ENCODE data around the gene SKI.

The SKI gene

DNA sequence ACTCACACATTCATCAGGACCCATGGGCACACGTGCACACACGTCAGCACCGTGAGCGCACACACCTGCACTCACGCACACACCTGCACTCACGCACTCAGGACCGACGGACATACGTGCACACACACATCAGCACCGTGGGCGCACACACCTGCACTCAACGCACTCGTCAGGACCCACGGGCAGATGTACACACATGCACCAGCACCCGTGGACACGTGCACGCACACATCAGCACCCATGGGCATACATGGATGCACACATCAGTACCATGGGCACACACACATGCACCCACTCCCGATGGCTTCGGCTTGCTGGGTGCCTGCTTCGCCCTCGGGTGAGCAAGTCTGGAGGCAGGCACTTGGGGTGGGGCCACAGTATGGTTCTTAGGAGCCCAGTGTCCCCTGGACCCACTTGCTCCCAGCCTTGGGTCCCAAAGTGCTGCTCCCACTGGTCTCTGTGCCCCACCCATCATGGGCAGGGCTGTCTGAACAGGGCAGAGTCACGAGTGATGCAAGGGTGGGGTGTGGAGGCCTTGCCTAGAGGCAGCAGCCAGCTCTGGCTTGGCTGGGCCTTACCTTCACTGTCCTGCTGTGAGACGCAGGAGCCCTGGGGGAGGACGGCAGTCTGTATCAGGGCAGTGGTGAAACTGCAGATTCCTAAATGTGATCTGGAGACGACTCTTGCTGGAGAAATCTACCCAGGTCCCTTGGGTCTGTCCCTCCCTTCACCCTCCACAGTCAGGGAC is 49.8 kb downstream of the SKI start:
- no peak for DNase-seq (ENCODE audit: low spot score)

DNA sequence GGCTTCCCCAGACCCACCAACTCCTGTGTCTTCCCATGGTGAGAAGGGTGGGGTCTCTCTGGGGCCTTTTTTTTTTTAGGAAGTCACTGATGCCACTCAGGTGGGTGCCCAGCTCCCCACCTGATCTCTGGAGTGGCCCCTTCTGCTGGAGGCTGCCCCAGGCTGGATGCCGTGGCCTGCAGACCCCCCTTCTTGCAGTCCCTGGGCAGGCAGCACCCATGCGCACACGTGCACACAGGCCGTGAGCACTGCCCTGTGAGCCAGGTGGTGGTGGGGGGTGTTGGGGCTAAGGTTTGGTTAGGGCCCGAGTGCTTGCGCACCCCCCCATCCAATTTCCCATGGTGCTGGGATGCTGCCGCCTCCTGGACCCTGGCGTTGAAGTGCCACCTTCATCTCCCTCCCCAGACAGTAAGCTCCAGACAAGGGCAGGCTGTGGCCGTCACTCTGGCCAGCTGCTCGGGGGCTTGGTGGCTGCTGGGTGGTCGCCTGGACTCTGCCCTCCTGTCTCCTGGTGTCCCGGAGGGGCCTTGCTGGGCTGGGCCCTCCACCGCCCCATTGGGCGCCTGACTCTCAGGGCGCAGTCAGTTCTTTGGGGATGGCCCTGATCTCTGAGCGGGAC is 50.6 kb downstream of the SKI start:
- no peak for DNase-seq (ENCODE audit: low spot score)

DNA sequence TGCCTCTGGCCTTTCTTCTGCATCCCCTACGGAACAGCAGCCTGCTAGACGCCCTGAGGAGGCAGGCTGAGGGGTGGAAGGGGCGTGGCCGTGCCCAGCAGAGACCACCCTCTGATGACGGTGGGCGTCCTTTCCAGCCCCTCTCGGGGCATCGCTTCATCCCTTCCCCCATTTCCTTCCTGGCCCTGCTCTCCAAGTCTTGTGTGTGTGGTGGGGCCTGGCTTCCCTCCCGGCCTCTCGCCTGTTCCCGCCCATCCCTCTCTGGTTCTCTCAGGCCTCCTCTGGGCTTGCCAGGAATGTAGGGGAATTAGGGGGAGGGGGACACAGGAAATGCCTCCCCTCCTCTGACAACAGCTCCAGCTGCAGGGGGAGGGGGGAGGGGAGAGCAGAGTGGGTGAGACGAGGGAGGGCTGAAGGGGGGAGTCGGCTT is 51.1 kb downstream of the SKI start:
- peak; percentile 89 for DNase-seq (ENCODE audit: low spot score)

DNA sequence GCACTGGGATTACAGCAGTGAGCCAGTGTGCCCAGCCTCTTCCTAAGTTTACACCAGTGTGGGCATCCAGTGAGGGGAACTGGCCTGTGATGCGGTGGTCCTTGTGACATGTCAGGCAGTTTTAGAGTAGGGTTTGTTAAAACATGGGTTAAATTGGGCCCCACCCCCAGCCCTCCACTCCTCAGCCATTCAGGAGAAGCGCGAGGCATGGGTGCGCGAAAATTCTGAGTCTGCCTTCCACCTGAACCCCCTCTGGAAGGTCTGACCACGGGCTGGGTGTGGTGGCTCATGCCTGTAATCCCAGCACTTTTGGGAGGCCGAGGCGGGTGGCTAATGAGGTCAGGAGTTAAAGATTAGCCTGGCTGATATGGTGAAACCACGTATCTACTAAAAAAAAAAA is 51.7 kb downstream of the SKI start:
- no peak for DNase-seq (ENCODE audit: low spot score)

DNA sequence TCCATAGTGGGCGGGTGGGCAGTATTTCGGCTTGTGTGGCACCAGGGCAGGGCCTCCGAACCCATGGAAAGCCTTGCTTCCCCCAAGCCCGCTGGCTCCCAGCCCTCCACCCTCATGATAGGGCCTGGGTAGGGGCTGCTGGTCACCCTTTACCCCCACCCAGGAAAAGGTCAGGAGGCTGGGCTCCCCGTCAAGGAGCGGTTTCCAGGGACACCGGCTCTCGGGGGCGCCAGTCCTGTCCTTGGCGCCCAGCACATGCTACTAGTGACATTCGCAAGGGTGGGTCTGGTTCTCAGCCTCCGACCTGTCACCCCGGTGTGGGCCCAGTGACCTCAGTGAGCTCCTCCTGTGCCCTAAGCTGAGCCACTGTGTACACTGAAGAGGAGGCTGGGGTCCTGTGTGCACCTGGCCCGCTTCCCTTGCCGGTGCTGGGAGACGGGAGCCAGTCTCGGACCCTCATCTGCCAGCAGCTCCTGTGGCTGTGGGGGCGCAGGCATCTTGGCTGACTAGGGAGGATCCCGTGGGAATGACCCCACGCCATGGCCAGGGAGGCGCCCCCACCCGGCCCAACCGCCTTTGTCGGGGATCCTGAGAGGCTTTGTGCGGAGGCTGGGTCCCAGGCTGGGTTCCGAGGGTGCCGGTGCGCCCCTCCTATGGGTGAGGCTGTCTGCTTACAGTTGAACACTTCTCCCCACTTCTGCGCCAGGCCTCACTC is 54.6 kb downstream of the SKI start:
- DNase-seq (ENCODE audit: low spot score), result no peak

DNA sequence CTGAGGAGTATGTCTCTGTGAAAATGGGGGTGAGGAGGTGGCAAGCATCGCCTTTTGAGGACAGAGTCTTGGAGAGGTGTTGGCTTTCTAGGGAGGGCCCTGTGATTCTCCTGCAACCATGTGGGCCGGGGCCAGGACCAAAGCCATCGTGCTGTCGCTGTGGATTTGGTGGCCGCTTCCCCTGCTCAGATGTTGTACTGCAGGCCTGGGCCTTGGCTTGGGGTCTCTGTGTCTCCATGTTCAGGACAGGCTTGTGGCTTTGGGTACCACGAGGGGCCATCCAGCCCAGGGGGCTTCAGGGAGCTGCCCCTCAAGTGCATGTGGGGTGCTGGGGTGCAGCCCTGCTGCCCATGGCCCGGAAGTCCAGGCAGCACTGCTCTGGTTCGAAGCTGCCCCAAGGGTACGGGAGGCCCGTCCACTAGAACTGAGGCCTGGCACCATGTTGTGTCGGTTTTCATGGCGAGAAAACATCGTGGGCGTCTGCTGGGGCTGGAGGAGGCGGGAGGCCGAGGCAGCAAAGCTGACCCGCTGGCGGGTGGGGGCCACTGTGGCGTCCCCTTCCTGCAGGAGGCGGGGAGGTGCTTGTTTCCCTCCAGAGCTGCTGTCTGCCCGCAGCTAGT is 55.4 kb downstream of the SKI start:
- no peak for DNase-seq (ENCODE audit: low spot score)

DNA sequence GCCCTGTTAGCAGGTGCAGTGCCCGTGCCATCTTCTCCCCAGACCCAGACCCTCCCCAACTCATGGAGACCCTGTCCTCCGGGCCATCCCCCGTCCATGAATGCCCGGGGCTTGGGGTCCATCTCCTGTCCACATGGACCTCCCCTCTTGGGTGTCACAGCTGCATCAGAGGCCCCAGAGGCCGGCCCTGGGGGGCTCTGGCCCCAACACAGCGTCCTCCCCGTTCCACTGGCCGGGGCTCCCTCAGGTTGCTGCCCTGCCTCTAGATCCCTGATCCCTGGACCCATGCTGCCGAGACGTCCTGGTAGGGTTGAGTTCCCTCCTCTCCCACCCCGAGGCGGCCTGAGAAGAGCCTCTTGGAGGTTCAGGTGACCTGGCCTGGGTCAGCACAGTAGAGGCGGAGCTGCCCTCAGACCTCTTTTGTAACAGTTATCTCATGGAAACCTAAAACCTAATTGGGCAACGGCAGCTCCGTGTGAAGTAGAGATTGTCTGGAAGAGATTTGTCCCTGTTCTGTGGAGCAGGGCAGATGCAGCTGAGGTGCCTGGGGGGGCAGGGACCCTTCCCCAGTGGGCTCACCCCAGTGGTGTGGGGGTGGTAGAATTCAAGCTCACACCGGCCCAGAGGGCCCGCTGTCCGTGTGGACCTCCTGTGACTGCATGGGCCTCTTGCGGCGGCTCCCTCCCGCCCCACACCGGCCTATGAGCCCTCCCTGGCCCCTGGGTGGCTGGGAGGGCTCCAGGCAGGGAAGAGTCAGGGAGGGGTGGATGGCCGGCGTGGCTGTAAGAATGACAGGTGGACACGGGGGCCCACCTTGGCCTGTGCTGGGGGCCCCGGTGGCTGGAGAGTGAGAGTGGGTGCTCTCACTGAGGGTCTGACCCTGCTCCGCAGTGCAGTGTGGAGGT is 56.1 kb downstream of the SKI start:
- no peak for DNase-seq (ENCODE audit: low spot score)

DNA sequence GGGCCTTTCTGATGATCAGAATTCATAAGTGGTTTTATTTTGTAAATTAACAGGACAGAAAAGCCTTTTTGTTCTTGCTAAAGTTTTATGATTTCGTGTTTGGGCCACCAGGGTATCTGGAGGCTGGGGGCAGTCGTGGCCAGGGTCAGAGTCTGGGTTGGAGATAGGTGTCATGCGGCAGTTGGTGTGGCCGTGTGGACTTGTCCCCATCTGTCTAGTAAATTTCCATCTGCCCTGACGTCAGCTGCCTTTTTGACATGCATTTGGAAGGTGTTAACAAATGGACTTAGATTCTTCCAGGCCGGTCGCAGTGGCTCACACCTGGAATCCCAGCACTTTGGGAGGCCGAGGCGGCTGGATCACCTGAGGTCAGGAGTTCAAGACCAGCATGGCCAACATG is 56.8 kb downstream of the SKI start:
- no peak for DNase-seq (ENCODE audit: low spot score)

DNA sequence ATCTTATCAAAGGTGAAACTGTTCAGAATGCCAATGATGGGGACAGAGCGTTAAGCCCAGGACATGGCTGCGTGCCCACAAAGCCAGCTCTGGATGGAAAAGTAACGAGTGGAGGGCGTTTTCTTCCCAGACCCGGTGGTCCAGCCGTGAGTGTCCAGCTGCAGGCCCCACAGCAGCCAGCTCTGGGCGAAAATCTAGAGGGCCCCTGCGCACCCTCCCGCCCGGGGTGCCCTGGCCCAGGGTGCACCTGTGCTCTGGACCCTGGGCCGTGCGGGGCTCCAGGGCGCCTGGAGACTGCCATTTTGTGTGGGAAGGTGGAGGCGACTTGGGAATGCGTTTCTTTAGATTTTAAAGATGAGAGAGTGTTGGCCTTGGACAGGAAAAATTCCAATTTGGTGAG is 58.8 kb downstream of the SKI start:
- no peak for DNase-seq (ENCODE audit: low spot score)

DNA sequence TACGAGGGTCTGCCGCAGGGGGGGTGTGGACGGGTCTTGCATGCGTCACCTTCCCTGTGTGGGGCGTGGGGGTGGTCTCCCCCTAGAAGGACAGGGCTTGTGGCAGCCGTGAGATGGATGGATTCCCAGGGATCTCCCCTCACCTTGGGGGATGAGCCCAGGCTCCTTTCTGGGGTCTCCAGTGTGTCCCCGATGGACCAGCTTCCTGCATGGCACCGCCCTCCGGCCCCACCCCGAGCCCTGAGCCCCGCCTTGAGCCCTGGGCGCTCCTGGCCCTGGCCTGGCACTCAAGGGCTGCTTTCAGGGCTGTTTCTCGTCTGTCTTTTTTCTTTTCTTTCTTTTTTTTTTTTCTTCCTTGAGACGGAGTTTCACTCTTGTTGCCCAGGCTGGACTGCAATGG is 59.5 kb downstream of the SKI start:
- DNase-seq (ENCODE audit: low spot score), result no peak

DNA sequence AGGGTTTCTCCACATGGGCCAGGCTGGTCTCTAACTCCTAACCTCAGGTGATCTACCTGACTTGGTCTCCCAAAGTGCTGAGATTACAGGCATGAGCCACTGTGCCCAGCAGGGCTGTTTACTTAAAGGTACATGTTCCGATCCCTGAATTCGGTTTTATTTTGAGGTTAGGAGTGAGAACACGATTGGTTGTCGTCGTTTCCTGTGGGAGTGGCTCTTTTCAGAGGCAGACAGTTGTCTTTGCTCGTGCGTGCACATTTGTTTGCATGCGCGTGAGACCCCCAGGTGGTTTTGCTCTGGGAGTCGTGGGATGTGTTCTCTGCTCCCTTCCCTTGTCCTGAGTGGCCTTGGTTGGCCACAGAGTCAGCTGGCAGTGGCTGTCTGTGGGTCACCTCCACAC is 60.2 kb downstream of the SKI start:
- no peak for DNase-seq (ENCODE audit: low spot score)

DNA sequence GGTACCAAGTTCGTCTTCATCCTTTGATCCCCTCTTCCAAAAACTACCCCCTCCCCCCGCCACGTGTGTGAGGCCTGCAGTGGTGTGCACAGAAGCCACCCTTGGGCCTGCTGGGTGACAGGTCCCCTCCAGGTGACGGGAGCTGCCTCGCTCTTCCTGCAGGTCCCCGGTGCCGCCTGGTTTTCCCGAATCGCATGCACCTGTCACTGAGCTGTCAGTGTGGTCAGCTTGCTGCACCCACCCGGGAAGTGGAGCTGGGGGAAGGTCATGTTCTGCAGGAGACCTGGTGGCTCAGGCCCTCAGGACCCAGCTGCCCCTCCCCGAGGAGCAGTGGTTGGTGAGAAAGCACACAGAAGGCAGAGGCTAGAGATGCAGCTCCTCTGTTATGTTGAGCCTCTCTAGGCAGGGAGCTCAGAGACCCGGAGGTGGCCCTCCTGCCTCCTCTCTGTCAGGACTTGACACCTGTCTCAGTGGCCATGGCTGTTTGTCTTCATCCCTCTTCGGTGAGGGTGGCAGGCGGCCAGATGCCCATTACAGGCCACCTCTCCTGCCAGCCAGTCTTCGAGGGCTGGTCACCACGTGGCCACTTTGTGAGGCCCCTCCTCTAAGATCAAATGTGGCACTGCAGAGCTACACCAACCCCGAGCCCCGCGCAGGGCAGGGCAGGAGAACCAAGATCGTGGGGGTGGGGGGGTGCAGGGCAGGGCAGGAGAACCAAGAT is 60.9 kb downstream of the SKI start:
- no peak for DNase-seq (ENCODE audit: low spot score)

DNA sequence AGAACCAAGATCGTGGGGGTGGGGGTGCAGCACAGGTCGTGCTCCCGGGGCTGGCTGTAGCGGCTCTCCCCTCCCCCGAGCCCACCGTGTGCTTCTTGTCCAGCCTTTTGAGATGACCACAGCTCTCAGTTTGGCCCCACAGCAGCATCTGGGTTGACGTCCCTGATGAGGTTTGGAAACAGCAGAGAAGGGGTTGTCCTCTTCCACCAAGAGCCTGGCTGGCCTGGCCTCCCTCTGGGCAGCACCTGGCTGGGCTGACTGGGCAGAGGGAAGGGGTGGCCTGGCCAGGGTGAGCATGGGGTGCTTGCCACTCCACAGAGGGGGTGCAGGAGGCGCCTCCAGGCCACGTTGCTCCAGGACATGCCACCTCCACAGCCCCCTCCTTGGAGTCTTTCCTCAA is 61.5 kb downstream of the SKI start:
- no peak for DNase-seq (ENCODE audit: low spot score)

DNA sequence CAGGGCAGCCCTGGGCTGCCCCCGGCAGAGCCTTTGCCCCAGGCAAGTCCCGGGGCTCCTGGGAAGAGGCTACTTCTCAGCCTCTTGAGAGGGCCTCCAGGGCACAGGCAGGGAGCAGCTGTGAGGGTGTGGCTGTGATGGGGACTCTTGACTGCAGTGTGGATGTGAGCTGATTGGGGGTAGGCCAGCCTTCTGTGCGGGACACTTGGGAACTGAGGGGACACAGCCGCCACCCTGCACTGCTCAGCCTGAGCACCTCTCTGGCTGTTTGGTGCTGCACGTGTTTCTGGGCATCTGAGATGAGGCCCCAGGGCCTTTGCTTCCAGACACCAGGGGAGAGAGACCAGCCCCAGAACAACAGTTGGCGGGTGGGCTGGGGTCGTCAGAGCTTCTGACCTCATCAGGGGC is 62.1 kb downstream of the SKI start:
- DNase-seq (ENCODE audit: low spot score), result no peak

DNA sequence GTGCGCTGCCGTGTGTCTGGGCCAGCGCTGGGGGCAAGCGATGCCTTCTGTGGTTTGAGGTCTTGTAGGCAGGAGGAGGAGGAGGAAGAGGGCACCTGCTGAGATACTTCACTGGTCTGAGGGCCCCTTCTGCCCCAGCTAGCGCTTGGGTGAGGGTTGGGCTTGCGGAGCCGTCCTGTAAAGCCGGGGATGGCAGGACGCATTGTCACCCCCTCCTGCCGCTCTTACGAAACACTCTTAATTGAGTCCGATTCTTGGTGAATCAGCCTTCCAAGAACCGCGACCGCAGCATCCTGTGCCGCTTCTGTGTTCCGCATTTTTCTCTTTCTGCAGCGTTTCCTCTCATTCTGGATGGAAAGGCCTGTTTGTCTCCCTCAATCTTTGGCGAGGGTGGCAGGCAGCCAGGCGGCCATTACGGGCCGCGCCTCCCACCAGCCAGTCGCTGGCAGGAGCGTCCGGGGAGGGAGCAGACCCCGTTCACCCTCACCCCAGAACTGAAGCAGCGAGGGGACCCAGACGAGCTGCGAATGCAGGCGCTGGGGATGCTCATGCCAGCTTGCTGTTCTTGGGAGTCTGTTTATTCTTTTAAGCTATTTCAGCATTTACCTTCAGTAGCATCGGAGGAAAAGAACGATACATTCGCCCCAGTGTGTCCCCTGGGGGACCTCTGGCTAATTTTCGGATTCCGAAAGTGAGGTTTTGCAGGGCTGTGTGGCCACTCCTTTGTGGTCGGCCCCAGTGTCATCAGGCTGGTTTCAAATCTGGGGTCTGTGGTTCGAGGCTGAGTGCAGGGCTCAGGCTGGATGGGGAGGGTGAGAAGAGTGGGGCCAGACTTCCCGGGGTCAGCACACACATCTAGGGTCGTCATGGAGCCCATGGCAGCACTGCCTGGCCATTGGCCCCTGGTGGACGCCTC is 62.7 kb downstream of the SKI start:
- peak; percentile 95 for DNase-seq (ENCODE audit: low spot score)

DNA sequence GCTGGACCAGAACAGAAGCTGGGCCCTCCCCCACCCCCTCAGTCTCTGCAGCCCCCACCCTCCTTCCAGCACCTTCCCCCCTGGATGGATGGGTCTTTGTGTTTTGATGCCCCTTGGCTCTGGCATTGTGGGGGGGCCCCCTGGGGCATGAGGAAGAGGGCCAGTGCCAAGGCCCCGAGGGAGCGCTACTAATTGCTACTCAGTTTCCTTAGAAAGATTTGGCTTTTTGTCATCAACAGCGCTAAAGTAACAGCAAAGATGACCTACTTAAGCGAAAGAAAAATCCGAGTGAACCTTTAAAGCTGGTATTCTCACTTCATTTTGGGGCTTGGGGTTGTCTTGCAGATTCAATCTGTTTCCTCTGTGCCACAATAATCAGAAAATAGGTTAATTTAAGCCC is 63.5 kb downstream of the SKI start:
- no peak for DNase-seq (ENCODE audit: low spot score)

DNA sequence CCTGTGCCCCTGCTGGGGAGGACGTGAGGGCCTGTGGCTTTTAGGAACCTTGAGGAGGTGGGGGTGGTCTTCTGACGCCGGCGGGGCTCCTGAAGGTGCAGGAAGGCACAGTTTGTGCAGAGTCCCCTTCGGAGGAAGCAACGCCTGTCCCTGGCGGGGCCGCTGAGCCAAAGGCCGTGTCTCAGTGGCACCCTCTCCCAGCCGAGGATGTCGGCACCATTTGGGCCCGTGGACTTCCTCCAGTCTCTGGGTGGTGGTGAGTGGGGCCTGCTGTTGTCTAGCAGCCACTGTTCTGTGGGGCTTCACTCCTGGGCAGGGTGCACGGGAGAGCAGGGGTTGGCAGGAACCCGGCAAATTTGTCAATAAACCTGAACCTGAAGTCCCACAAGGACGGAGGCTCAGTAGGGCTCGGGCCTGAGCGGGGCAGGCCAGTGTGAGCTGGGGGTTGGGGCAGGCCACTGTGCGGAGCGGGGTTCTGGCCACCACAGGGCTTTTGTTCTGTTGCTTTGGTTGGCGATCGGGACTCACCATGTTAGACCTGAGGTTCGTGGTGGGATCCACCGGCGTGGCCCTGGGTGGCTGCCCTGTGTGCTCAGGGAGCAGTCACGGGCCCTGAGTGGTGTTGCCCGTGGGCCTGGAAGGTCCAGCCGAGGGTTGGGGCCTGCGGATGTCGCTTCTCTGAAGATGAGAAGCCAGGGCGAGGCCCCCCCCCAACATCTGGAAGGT is 64.8 kb downstream of the SKI start:
- DNase-seq (ENCODE audit: low spot score), result no peak

DNA sequence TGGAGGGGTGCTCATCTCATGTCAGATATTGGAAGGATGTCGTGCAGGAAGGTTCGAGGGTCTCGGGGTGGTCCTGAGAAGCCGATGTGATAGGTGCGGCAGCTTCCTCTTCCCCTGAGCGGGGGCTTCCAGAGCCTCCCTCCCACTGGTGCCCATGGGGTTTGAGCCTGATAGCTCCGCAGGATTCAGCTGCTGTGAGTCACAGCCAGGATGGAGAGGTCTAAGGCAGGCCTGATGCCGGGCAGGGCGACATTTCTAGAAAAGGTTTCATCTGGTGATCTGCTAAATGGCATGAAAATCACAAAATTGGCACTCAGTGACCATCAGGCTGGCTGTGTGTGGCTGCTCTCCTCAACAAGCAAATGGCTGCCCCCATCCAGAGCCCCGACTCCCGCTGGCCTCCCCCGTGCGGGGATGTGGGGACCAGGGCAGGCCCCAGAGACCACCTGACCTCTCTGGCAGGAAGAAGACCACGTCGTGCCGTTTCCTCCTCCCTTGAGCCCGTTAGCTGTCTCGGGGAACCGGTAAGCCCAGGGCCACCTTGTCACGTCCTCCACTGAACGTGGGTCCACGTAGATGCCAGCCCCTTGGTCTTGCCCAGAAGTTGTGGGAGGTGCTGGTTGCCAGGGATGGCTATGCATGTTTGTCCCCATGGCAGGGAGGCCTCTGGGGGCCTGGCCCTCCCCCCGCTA is 66.1 kb downstream of the SKI start:
- no peak for DNase-seq (ENCODE audit: low spot score)

DNA sequence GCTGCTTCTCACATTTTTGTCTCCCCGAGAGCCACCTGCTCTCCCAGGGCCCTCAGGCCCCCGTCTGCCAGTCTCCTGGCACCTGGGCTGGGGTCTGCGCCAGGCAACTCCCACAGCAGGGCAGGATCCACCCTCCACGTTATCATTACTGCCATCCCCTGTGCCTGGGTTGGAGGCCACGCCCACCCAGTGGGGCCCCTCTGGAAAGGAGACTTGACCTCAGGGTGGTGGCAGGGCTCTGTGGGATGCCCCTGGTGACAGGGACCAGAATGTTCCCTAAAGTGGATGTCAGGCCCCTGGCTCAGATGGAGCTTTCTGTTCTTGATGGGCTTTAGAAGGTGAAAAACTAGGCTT is 66.6 kb downstream of the SKI start:
- DNase-seq (ENCODE audit: low spot score), result no peak

All from hepatic stellate cell (primary cell).